HG02943 (cell line): ENCODE data around the gene CAMTA2.
A peak's percentile ranks its signal among the peaks of the same experiment; 100 is the strongest.

ENCODE experiments used
- ATAC-seq: cut with Tn5 transposase; IDR thresholded peaks from one replicate; pipeline ENCODE4 v1.9.1; 2021; ENCODE audit warnings: mild to moderate bottlenecking, low read depth, moderate library complexity; ENCODE audit not compliant: unreplicated experiment

CAMTA2 gene

GRCh38 chr17:4971826-4972225, 15.6 kb downstream of the CAMTA2 start:
- ATAC-seq = no peak

- no peak for ATAC-seq
Observed at GRCh38 chr17:4970273-4970672, 17.2 kb downstream of the CAMTA2 start.

GRCh38 chr17:4969551-4970173, 17.8 kb downstream of the CAMTA2 start:
- no peak for ATAC-seq

GRCh38 chr17:4969047-4969550, 18.4 kb downstream of the CAMTA2 start:
- ATAC-seq = no peak

- no peak for ATAC-seq
Observed at GRCh38 chr17:4968486-4969046, 18.9 kb downstream of the CAMTA2 start.

GRCh38 chr17:4967539-4968485, 19.7 kb downstream of the CAMTA2 start, which contains the start of gene SPAG7:
TSS of gene SPAG7 (minus strand) at chr17:4967817. CDS start at chr17:4967804, 13 bp downstream.
- ATAC-seq = peak; percentile 50

DNA sequence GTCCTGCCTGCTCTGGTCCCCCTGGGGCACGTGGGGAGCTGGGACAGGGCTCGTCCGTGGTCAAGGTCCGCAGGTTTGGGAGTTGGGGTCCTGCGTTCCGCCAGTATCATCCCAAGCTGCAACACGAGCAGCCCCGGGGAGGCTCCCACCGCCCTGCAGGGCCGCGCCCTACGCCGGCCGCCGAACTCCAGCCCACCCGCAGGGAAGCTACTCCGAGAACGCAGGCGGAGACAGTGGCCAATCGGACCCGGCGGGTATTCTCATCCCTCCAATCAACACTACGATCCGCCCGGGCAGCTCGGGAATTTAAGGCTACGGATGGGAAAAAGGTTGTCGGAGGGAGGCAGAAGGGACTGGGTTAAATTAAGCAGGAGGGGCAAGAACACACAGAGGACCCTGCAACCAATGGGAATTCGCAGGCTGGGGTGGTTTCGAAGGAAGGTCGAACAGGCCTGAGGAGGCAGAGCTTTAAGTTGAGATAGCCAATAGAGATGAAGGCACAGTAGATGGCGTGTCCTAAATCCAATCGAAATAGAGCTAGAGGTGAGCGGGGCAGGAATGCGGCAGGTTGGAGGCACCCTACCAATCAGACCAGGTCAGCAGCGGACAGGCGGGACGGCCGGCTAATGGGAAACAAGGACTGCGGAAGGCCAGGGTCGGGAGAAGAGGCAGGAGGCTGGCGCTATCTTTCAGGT, 20.5 kb downstream of the CAMTA2 start:
- peak; percentile 89 for ATAC-seq

DNA sequence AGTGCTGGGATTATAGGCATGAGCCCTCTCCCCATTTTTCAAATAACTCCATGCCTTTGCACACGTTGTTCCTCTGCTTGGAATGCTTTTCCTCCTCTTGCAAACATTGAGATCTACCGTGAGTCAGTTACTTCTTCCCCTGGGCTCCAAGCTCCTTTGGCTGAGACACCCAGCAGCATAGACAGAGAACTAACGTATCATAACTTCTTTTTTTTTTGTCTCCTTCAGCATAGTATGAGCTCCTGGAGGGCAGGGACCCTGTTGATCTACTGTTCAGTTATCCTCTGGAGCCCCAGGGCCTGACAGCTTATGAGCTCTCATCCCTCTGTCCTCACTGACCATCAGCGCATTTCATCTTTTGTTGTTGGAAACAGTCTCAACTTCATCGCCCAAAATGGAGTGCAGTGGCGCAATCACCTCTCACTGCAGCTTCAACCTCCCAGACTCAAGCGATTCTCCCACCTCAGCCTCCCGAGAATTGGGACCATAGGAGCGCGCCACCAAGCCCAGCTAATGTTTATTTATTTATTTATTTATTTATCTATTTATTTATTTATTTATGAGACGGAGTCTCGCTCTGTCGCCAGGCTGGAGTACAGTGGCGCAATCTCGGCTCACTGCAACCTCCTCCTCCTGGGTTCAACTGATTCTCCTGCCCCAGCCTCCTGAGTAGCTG, 22.0 kb downstream of the CAMTA2 start:
- ATAC-seq = no peak

DNA sequence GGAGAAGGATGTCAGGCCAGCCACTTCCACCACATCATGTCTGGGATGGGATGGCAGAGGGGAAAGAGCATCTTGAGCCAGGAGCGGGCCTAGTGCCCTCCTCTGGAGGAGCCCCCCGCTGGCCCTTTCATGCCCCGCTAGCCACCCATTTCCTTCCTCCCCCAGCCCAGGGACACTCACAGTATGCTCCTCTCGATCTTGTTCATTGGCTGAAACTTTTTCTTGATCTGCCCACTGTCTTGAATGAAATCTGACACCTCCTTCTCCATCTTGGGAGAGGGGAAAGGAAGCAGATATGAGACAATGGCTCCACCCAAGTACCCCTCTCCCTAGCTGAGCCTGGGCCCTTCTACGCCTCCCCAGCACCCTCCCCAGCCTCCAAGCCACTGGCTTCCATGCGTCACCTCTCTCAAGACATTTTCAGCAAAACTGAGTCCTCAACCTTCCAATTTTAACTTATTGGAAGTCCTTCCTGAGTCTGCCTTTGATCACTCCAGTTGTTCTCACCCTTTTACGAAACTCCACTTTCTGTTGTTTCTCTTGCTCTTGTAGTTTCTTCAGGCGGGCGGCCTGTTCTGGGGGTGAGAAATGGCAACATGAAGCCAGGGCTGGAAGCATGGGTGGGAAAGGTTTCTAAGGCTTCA, 27.1 kb downstream of the CAMTA2 start:
- no peak for ATAC-seq

DNA sequence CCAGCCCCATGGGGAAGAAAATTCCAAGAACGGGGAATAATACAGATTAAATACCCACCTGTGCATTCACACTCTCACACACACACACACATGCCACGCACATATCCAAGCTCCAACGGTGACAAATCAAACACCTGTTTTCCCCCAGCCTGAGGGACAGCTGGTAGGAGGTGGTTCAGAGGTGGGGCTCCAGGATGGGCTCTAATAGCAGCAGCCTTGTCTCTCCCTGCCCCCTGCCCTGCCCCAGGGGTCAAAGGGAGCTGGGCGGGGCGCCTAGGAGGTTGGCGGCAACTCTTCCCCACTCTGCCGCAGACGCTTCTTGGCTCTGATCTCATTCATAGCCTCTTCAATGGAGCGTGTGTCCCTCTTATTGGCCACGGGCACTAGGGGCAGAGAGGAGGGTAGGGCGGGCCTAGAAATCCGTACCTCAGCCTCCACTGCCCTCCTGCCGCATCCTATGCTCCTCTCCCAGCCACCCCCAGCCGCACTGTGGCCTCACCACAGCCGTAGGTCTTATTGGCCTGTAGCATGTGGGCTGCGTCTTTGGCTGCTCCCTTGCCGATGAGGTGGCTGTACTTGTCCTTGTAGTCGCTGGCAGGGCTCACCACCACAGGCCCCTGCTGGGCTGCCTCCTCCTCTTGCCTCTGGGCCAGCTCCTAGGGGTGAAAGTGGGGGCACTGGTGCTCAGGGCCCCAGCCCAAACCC, 28.1 kb downstream of the CAMTA2 start:
- ATAC-seq = no peak

GRCh38 chr17:4958102-4958501, 29.4 kb downstream of the CAMTA2 start:
- no peak for ATAC-seq

- no peak for ATAC-seq
Observed at GRCh38 chr17:4956493-4957061, 30.9 kb downstream of the CAMTA2 start.

GRCh38 chr17:4955091-4955490, 32.4 kb downstream of the CAMTA2 start:
- no peak for ATAC-seq

DNA sequence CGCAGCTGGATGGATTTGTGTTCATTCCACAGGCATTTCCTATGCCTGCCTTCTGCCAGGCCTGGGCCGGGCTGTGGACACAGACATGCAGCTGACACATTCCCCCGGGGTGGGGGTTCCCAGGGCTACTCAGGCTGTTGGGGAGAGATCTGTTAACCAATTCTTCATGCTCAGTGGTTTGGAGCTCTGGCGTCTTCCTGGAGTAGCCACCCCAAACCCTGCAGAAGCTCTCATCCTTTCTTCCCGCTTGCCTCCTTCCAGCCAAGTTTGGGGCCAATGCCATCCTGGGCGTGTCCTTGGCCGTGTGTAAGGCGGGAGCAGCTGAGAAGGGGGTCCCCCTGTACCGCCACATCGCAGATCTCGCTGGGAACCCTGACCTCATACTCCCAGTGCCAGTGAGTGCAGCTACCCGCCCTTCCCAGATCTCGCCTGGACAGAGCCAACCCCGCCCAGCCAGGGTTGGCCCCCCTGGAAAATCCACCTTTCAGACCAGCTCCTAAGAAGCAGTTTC, 34.0 kb downstream of the CAMTA2 start:
- ATAC-seq = no peak

DNA sequence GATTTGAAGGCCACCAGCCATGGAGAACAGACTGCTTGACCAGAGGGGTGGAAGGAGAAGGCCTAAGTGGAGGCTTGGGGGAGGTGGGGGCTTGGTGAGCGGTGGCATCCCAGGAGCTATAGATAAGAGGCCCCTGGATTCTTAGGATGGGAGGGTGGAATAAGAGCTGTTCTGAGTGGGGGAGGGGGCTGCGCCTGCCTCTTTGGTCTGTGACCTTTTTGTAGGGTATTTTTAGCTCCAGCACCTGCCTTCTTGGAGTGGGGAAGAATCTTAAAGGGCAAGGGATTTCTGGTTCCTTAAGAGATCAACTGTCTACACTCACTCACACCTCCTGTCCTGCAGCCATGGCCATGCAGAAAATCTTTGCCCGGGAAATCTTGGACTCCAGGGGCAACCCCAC, 36.0 kb downstream of the CAMTA2 start:
- no peak for ATAC-seq

GRCh38 chr17:4950746-4951204, 36.7 kb downstream of the CAMTA2 start, which contains the start of gene ENO3:
TSS of gene ENO3 (plus strand) at chr17:4951119. CDS start at chr17:4951830, 711 bp downstream.
- no peak for ATAC-seq

GRCh38 chr17:4950075-4950745, 37.3 kb downstream of the CAMTA2 start:
- ATAC-seq = no peak
